H1 (cell line): ENCODE measurements around the gene GNAT1. TPM values are rescaled to one million over a fixed set of nuclear protein-coding genes. Genes with fewer than 3 reads are reported as not detected.
A peak's percentile ranks its signal among the peaks of the same experiment; 100 is the strongest.

Experiments
- CTCF ChIA-PET: fragments of 300-600 bp; sonication (Branson Sonifier 250); formaldehyde crosslinking; loops from one replicate; lab custom pipeline; 2021; ENCODE audit not compliant: partially characterized antibody; lab: Charles Lee
- POLR2A ChIA-PET: fragments of 300-600 bp; sonication (Branson Sonifier 250); formaldehyde crosslinking; loops from one replicate; lab custom pipeline; 2021; ENCODE audit warnings: inconsistent platforms; ENCODE audit not compliant: partially characterized antibody; lab: Charles Lee
- DNase-seq, 2 experiments: peaks; one replicate each; pipeline versions ENCODE4 v3.0.0 to v3.0.0-alpha.2; 2010 to 2022; ENCODE audit warnings: low spot score in 2 of 2, low read depth in 1 of 2, mixed read lengths in 1 of 2
- FAIRE-seq: peaks from 2 replicates; lab custom pipeline; 2011; peaks lifted over from hg19 to GRCh38; lab: Jason Lieb, UNC
- H2AFZ ChIP-seq: 2 replicates; pipeline ENCODE4 v1.8.1; 2012; ENCODE audit warnings: low read length, inconsistent platforms
- H2AK5ac ChIP-seq: 2 replicates; pipeline ENCODE4 v1.6.1; 2013; ENCODE audit warnings: low read depth, low read length
- H2BK120ac ChIP-seq: replicated peaks from 2 replicates; pipeline ENCODE3; 2013; ENCODE audit warnings: low read depth, low read length, inconsistent platforms
- H2BK12ac ChIP-seq: 2 replicates; pipeline ENCODE4 v1.6.1; 2013; ENCODE audit warnings: low read depth, low read length
- H2BK15ac ChIP-seq: 2 replicates; pipeline ENCODE4 v1.6.1; 2013; ENCODE audit warnings: low read length
- H2BK20ac ChIP-seq: 2 replicates; pipeline ENCODE4 v1.6.1; 2013; ENCODE audit warnings: low read length
- H2BK5ac ChIP-seq: 2 replicates; pipeline ENCODE4 v1.6.1; 2013; ENCODE audit warnings: low read depth, low read length
- H3K14ac ChIP-seq: 2 replicates; pipeline ENCODE4 v1.6.1; 2013; ENCODE audit warnings: inconsistent platforms; ENCODE audit not compliant: insufficient read length
- H3K18ac ChIP-seq: 2 replicates; pipeline ENCODE4 v1.6.1; 2013; ENCODE audit warnings: low read length; ENCODE audit errors: extremely low read depth
- H3K23ac ChIP-seq: 2 replicates; pipeline ENCODE4 v1.6.1; 2013; ENCODE audit warnings: inconsistent platforms; ENCODE audit not compliant: insufficient read length
- H3K23me2 ChIP-seq: 2 replicates; pipeline ENCODE4 v1.6.1; 2013; ENCODE audit warnings: low read depth, low read length
- H3K27ac ChIP-seq: 2 replicates; pipeline ENCODE4 v1.6.1; 2011; ENCODE audit warnings: low read depth, low read length, inconsistent platforms
- H3K27me3 ChIP-seq, 4 experiments: replicated peaks in 1 of 4; 1 replicate in 1 of 4; 2 replicates in 3 of 4; pipeline versions ENCODE4 v1.6.1 to v1.8.1; 2011 to 2013; ENCODE audit warnings: low read length in 3 of 4, mild to moderate bottlenecking in 3 of 4, inconsistent platforms in 2 of 4, mixed read lengths in 2 of 4, moderate library complexity in 1 of 4; ENCODE audit not compliant: control insufficient read depth in 3 of 4, insufficient read depth in 3 of 4; ENCODE audit errors: extremely low read depth in 1 of 4
- H3K36me3 ChIP-seq, 4 experiments: 2 replicates each; pipeline versions ENCODE4 v1.6.1 to v1.8.1; 2011 to 2013; ENCODE audit warnings: mild to moderate bottlenecking in 4 of 4, low read length in 3 of 4, moderate library complexity in 2 of 4, control low read depth in 1 of 4, inconsistent platforms in 1 of 4; ENCODE audit not compliant: insufficient read depth in 4 of 4, control insufficient read depth in 2 of 4
- H3K4ac ChIP-seq: replicated peaks from 2 replicates; pipeline ENCODE3; 2013; ENCODE audit warnings: low read length, low read depth, mixed read lengths, inconsistent platforms; ENCODE audit not compliant: insufficient read length
- H3K4me1 ChIP-seq, 4 experiments: replicated peaks in 1 of 4; 1 replicate in 1 of 4; 2 replicates in 3 of 4; pipeline versions ENCODE4 v1.6.1 to v1.8.1; 2011 to 2013; ENCODE audit warnings: low read length in 3 of 4, inconsistent platforms in 2 of 4, mixed read lengths in 1 of 4; ENCODE audit not compliant: insufficient read depth in 4 of 4, control insufficient read depth in 3 of 4
- H3K4me2 ChIP-seq, 2 experiments: 2 replicates each; pipeline versions ENCODE4 v1.6.1 to v1.8.1; 2011 to 2013; ENCODE audit warnings: low read depth in 2 of 2, low read length in 2 of 2, control low read depth in 1 of 2, inconsistent platforms in 1 of 2, mild to moderate bottlenecking in 1 of 2; ENCODE audit not compliant: insufficient read depth in 1 of 2
- H3K4me3 ChIP-seq, 4 experiments: fragments of 200-600, 300-600 bp in 1 of 4; sonication (generic), shearing (Covaris generic), sonication (Bioruptor Twin) in 1 of 4; 2 replicates each; pipeline versions ENCODE4 v1.5.1 to v1.8.1; 2011 to 2016; ENCODE audit warnings: low read length in 4 of 4, low read depth in 3 of 4, control low read depth in 2 of 4, inconsistent platforms in 2 of 4, mild to moderate bottlenecking in 2 of 4, mixed read lengths in 1 of 4, moderate library complexity in 1 of 4; ENCODE audit not compliant: insufficient read depth in 2 of 4; ENCODE audit errors: extremely low read depth in 1 of 4
- H3K56ac ChIP-seq: replicated peaks from 2 replicates; pipeline ENCODE3; 2013; ENCODE audit warnings: low read depth, mild to moderate bottlenecking, mixed read lengths, low read length, inconsistent platforms; ENCODE audit not compliant: insufficient read length
- H3K79me1 ChIP-seq: 2 replicates; pipeline ENCODE4 v1.6.1; 2013; ENCODE audit warnings: low read depth, low read length, control low read depth
- H3K79me2 ChIP-seq, 2 experiments: 2 replicates each; pipeline versions ENCODE4 v1.6.1 to v1.8.1; 2012 to 2013; ENCODE audit warnings: low read length in 2 of 2, mild to moderate bottlenecking in 2 of 2, inconsistent platforms in 1 of 2; ENCODE audit not compliant: insufficient read depth in 2 of 2, control insufficient read depth in 1 of 2
- H3K9ac ChIP-seq, 4 experiments: replicated peaks in 1 of 4; 1 replicate in 1 of 4; 2 replicates in 3 of 4; pipeline versions ENCODE4 v1.6.1 to v1.8.1; 2011 to 2013; ENCODE audit warnings: low read depth in 3 of 4, low read length in 3 of 4, control low read depth in 2 of 4, mild to moderate bottlenecking in 2 of 4, moderate library complexity in 2 of 4, inconsistent platforms in 1 of 4; ENCODE audit errors: extremely low read depth in 1 of 4
- H3K9me3 ChIP-seq, 2 experiments: 2 replicates each; pipeline versions ENCODE4 v1.6.1 to v1.8.1; 2012 to 2013; ENCODE audit warnings: mild to moderate bottlenecking in 2 of 2, moderate library complexity in 2 of 2, control low read depth in 1 of 2, inconsistent platforms in 1 of 2, low read depth in 1 of 2, low read length in 1 of 2, mixed read lengths in 1 of 2; ENCODE audit not compliant: insufficient read depth in 2 of 2
- H4K20me1 ChIP-seq, 2 experiments: replicated peaks in 1 of 2; 2 replicates each; pipeline versions ENCODE3 to v1.8.1; 2011 to 2013; ENCODE audit warnings: inconsistent platforms in 2 of 2, low read length in 2 of 2, mild to moderate bottlenecking in 1 of 2; ENCODE audit not compliant: insufficient read depth in 2 of 2, control insufficient read depth in 1 of 2
- H4K5ac ChIP-seq: 2 replicates; pipeline ENCODE4 v1.6.1; 2013; ENCODE audit warnings: low read length, low read depth, mixed read lengths, inconsistent platforms; ENCODE audit not compliant: insufficient read length
- H4K8ac ChIP-seq: 2 replicates; pipeline ENCODE4 v1.8.0; 2013; ENCODE audit warnings: mild to moderate bottlenecking, moderate library complexity, low read length, inconsistent platforms; ENCODE audit not compliant: insufficient read depth; ENCODE audit errors: extremely low read depth
- H4K91ac ChIP-seq: replicated peaks from 2 replicates; pipeline ENCODE3; 2013; ENCODE audit warnings: low read length, mixed read lengths, inconsistent platforms; ENCODE audit not compliant: insufficient read length
- CEBPB ChIP-seq: IDR thresholded peaks from 2 replicates; pipeline ENCODE4 v1.6.1; 2012; ENCODE audit warnings: low read depth, low read length
- CHD1 ChIP-seq: IDR thresholded peaks from 2 replicates; pipeline ENCODE4 v1.6.1; 2012; ENCODE audit warnings: low read depth, low read length, improper control_type of control experiment
- FOSL1 ChIP-seq: IDR thresholded peaks from 2 replicates; pipeline ENCODE4 v1.6.1; 2011; ENCODE audit warnings: mild to moderate bottlenecking, low read depth, low read length, moderate library complexity; ENCODE audit not compliant: insufficient read depth
- GTF2F1 ChIP-seq: IDR thresholded peaks from 2 replicates; pipeline ENCODE4 v1.6.1; 2012; ENCODE audit warnings: low read depth, low read length, improper control_type of control experiment, borderline replicate concordance
- HDAC6 ChIP-seq: IDR thresholded peaks from one replicate; pipeline ENCODE4 v1.7.1; 2012; ENCODE audit warnings: low read depth, mild to moderate bottlenecking, inconsistent platforms, low read length, moderate library complexity
- KDM5A ChIP-seq: fragments of 200-600 bp; IDR thresholded peaks from 2 replicates; pipeline ENCODE4 v1.7.1; 2012; ENCODE audit warnings: mild to moderate bottlenecking, low read length, inconsistent platforms, mixed read lengths
- NANOG ChIP-seq: IDR thresholded peaks from 2 replicates; pipeline ENCODE4 v1.6.1; 2011; ENCODE audit warnings: low read length, low read depth, mild to moderate bottlenecking, inconsistent platforms; ENCODE audit not compliant: insufficient read depth, poor library complexity, severe bottlenecking
- POLR2A ChIP-seq, 2 experiments: IDR thresholded peaks; 1 replicate in 1 of 2; 2 replicates in 1 of 2; pipeline ENCODE4 v1.6.1; 2011; ENCODE audit warnings: low read depth in 2 of 2, low read length in 2 of 2, mild to moderate bottlenecking in 2 of 2; ENCODE audit errors: control extremely low read depth in 1 of 2
- SP2 ChIP-seq: IDR thresholded peaks from 2 replicates; pipeline ENCODE4 v1.6.1; 2012; ENCODE audit warnings: mild to moderate bottlenecking, low read length, inconsistent platforms
- TAF1 ChIP-seq: IDR thresholded peaks from 2 replicates; pipeline ENCODE4 v1.6.1; 2011; ENCODE audit warnings: mild to moderate bottlenecking, low read depth, low read length
- TCF12 ChIP-seq: IDR thresholded peaks from 2 replicates; pipeline ENCODE4 v1.6.1; 2011; ENCODE audit warnings: low read depth, mild to moderate bottlenecking, low read length
- WGBS, 2 experiments: shearing (Covaris generic) in 1 of 2; methylation state at CpG; one replicate each; pipeline versions ENCODE4 v1.1.6 to v1.1.7; 2013 to 2015; ENCODE audit warnings: low lambda C conversion rate in 2 of 2, mixed read lengths in 2 of 2, inconsistent platforms in 1 of 2, low coverage in 1 of 2, missing lambda C conversion rate in 1 of 2; ENCODE audit not compliant: insufficient replicate concordance in 2 of 2, insufficient coverage in 1 of 2, insufficient read length in 1 of 2; ENCODE audit errors: extremely low coverage in 1 of 2, missing lambda C conversion rate in 1 of 2; 5-methylcytosine and 5-hydroxymethylcytosine counted together
- polyA plus RNA-seq, 7 experiments: library from polyadenylated mRNA; depleted of rRNA in 3 of 7; stranded (reverse) in 5 of 7; unstranded in 2 of 7; fragments of >200 nt in 5 of 7; fragments of 200-250 nt in 2 of 7; gene quantifications; 1 replicate in 5 of 7; 2 replicates in 1 of 7; 4 replicates in 1 of 7; pipeline versions ENCODE4 v1.2.1 to v1.2.3, GENCODE V29; 2011 to 2013; ENCODE audit warnings: missing spikeins in 2 of 7, mixed read lengths in 2 of 7
- total RNA-seq: library from RNA; stranded (reverse); fragmentation: NEBNext Ultra II Directional; extraction: Animal tissue kit (Norgen Biotek cat#: 25700); gene quantifications from 2 replicates; pipeline ENCODE4 v1.2.1, GENCODE V29; 2021
- TF ChIP-seq, protein P1 (sequence below): IDR thresholded peaks from 2 replicates; pipeline ENCODE4 v1.6.1; 2012; ENCODE audit warnings: low read length, inconsistent platforms

Gene GNAT1
- total and polyA plus RNA-seq, 2 of the 8 experiments (the other 6 are each of a cell fraction or from before 2014, with no cell fraction given), result 0.08 TPM; not detected in 1

DNA sequence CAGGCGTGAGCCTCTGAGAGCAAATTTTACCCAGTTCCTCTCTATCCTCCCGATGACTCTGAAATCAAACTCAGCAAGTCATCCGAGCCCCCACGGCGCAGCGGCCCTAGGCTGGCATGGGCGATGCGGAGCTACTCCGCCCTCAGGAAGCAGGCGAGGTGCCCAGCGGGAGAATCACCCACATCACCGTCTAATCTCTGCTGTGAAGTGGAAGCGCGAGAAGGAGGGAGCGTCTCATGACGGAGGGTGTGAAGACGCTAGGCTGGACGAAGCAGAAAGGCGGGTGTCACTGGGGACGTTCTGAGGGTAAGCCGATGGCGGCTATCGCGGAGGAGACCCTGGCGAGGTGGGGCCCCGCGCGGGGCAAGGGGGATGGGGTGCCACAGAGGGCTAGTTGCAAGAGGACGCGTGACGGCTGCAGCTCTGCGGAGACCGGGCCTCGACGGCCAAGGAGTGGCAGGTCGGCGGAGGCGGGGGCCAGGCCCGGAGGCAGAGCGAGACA, 35.5 kb downstream of the GNAT1 start:
- ChIA-PET CTCF (interaction anchor here (0.7 to 48.1 kb wide), 12 partner anchors 10 to 235 kb away, joined by 3 to 2149 read pairs (median 7); partner anchors contain the start of genes GNAI2, GNAT1, LSMEM2 and SEMA3B), POLR2A (interaction anchor here (0.7 to 6.5 kb wide), 15 partner anchors 10 to 100 kb away, joined by 3 to 41 read pairs (median 7); partner anchors contain the start of genes GNAI2 and GNAT1)
- peak overlapping the region; percentile 10 for H3K4ac ChIP-seq
- H4K8ac ChIP-seq, result peak overlapping the region; percentile 64; the same call in 1 of the 2 replicates
- peak overlapping the region; percentile 88 for H2BK20ac ChIP-seq
- no peaks in the 10 kb centered on the region for H3K9me3 ChIP-seq
- no peak for FAIRE-seq
- peaks cover 0 to 20% (median 7%) of the 10 kb centered on the region in 4 experiments; a peak in 6 of 7 replicates for H3K4me1 ChIP-seq
- H3K36me3 ChIP-seq, result no peaks in the 10 kb centered on the region
- H3K18ac ChIP-seq, result peak overlapping the region; percentile 94
- H3K56ac ChIP-seq, result peak overlapping the region; percentile 60
- no peaks in the 10 kb centered on the region for H4K20me1 ChIP-seq
- peak overlapping the region; percentile 71 for H4K5ac ChIP-seq
- peak overlapping the region; percentile 98; the same call in 1 of the 2 replicates for H2BK12ac ChIP-seq
- peak overlapping the region; percentile 55 for H2BK15ac ChIP-seq
- H2BK5ac ChIP-seq, result peak overlapping the region; percentile 66; the same call in 1 of the 2 replicates
- no peak overlapping the region for H3K23ac ChIP-seq
- WGBS, 2 experiments, result 3% methylated on average over 38 of the region's 40 CpGs; no CpG with 5 or more reads in 1 of the 2 experiments
- H3K27ac ChIP-seq, result no peak overlapping the region
- H2AK5ac ChIP-seq, result no peak overlapping the region
- peaks cover 13% of the 10 kb centered on the region; the same call in 1 of the 2 replicates for H3K23me2 ChIP-seq
- no peaks in the 10 kb centered on the region for H3K79me1 ChIP-seq
- no peak overlapping the region for H3K14ac ChIP-seq
- H3K27me3 ChIP-seq, result peaks cover 0 to 3% (median 2%) of the 10 kb centered on the region in 4 experiments; a peak in 4 of 7 replicates
- no peaks in the 10 kb centered on the region for H3K79me2 ChIP-seq
- H3K9ac ChIP-seq, result peak overlapping the region in 1 of 4 experiments; percentile 20; a peak in 1 of 7 replicates
- peak overlapping the region; percentile 28 to 70 (median 54) for H3K4me3 ChIP-seq
- no peak for DNase-seq
- H4K91ac ChIP-seq, result peak overlapping the region; percentile 94
- H3K4me2 ChIP-seq, result peak overlapping the region; percentile 76 to 99
- H2AFZ ChIP-seq, result peak overlapping the region; percentile 19; the same call in 1 of the 2 replicates
- H2BK120ac ChIP-seq, result no peak overlapping the region
- TF ChIP-seq TAF1 (peak; percentile 49; the same call in 1 of the 2 replicates), SP2 (no peak), HDAC6 (no peak), GTF2F1 (no peak), POLR2A (IDR thresholded peaks at IDR 0.05; ENCODE audit: control extremely low read depth in 1 of 2, low read depth in 2 of 2, low read length in 2 of 2) (no peak), NANOG (no peak), CHD1 (no peak), FOSL1 (no peak), TCF12 (no peak), KDM5A (no peak), CEBPB (no peak)
- TF ChIP-seq, protein P1, sequence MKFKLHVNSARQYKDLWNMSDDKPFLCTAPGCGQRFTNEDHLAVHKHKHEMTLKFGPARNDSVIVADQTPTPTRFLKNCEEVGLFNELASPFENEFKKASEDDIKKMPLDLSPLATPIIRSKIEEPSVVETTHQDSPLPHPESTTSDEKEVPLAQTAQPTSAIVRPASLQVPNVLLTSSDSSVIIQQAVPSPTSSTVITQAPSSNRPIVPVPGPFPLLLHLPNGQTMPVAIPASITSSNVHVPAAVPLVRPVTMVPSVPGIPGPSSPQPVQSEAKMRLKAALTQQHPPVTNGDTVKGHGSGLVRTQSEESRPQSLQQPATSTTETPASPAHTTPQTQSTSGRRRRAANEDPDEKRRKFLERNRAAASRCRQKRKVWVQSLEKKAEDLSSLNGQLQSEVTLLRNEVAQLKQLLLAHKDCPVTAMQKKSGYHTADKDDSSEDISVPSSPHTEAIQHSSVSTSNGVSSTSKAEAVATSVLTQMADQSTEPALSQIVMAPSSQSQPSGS, result no peak
